ENCODE measurements around the gene MTMR2. TPM values are rescaled to one million over a fixed set of nuclear protein-coding genes. Genes with fewer than 3 reads are reported as not detected.

The MTMR2 gene
- total and polyA plus RNA-seq, 2 of the 13 experiments (the other 11 are each of a cell fraction or from before 2014, with no cell fraction given): 12.7 to 22.3 TPM

DNA sequence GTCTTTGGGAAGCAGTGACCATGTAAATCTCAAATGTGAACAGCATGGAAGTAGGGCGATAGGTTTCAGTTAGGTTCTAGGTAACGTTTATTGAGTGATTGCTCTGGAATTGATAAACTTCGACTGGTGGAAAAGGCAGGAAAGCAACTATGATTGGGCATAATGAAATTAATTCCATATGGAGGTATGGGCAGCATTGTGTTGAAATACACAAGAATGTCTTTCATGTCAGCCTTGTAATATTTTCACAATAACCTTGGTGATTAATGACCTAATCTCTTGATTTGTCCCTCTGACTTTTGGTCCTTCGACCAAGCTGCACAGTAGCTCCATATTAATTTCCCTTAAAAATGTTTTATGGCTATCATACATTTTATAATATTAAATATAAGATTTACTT is 130.8 kb downstream of the MTMR2 start:
- ATAC-seq (no peak), FAIRE-seq (no peak), DNase-seq (ENCODE audit: low spot score) (no peak)
- ChIA-PET CTCF (ENCODE audit: low intra/inter-chr PET ratio, low total read pairs) (no interaction called here), POLR2A (interaction anchor here (2.4 kb wide), 1 partner anchor 131 kb away, joined by 7 read pairs; the partner anchor contains the start of gene MTMR2)
- BruUV-seq (replicated peaks): no TSS peak
- H3K9ac ChIP-seq (ENCODE audit: insufficient read depth, low read depth, low read length): no peak overlapping the region
- H3K4me2 ChIP-seq (ENCODE audit: low read depth, low read length): peak overlapping the region; percentile 89; the same call in 1 of the 2 replicates
- no peaks in the 10 kb centered on the region; a peak in 1 of 5 replicates for H3K27me3 ChIP-seq (ENCODE audit: control insufficient read depth in 1 of 2, insufficient read depth in 2 of 2, low read length in 2 of 2)
- intact Hi-C loops (cut with micrococcal nuclease; ENCODE audit: unreplicated experiment): no loop called here
- H3K79me2 ChIP-seq (ENCODE audit: insufficient read depth, low read length): peaks cover 80% of the 10 kb centered on the region
- H3K4me1 ChIP-seq (ENCODE audit: insufficient read depth, low read length): peaks cover 52% of the 10 kb centered on the region
- no peak overlapping the region for H3K4me3 ChIP-seq (replicated peaks in 1 of 3; ENCODE audit: insufficient read depth in 1 of 3, low read depth in 2 of 3, low read length in 3 of 3)
- H3K9me3 ChIP-seq (ENCODE audit: low read length): no peaks in the 10 kb centered on the region
- no peak overlapping the region for H3K27ac ChIP-seq (ENCODE audit: extremely low read length, insufficient read depth, low read length)
- H4K20me1 ChIP-seq (ENCODE audit: insufficient read depth, low read length): no peaks in the 10 kb centered on the region; the same call in 1 of the 2 replicates
- H2AFZ ChIP-seq (ENCODE audit: low read length): no peak overlapping the region
- TF ChIP-seq HMG20A (CRISPR knock-in tag; IDR thresholded peaks at IDR 0.05; ENCODE audit: borderline replicate concordance) (no peak), ZNF292 (CRISPR knock-in tag; IDR thresholded peaks at IDR 0.05; ENCODE audit: borderline replicate concordance, low read depth) (no peak)
- WGBS (ENCODE audit: low lambda C conversion rate): 98% methylated on average over 4 of the region's 4 CpGs
- no peaks in the 10 kb centered on the region; a peak in 1 of 5 replicates for H3K36me3 ChIP-seq (replicated peaks in 1 of 2; ENCODE audit: control insufficient read depth in 1 of 2, insufficient read depth in 2 of 2, low read length in 2 of 2)
- in situ Hi-C loops (cut with HindIII; ENCODE audit: extremely low pct_ligation_motif_present, low pct_unique_long_range_greater_than_20kb): no loop called here

DNA sequence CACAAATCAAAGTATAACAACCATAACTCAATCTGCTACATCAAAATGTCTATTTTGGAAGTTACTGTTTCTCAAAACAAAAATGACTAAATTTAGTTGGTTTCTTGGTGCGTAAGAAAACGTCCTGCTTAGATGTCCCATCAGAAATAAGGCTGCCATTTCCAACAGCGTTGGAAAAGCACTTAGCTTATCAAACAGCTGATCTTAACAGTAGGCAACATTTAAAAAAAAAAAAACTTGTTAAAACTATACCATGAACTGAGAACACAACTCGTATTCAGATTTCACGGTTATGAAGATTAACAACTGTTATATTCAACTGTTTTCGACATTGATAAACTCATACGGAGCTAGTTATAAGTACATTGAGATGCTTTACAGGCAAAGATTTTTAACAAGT is 131.2 kb downstream of the MTMR2 start:
- intact Hi-C loops (cut with micrococcal nuclease; ENCODE audit: unreplicated experiment) (no loop called here), in situ Hi-C loops (cut with HindIII; ENCODE audit: extremely low pct_ligation_motif_present, low pct_unique_long_range_greater_than_20kb) (no loop called here)
- ATAC-seq (no peak), FAIRE-seq (no peak), DNase-seq (ENCODE audit: low spot score) (no peak)
- WGBS (ENCODE audit: low lambda C conversion rate): 95% methylated on average over 7 of the region's 7 CpGs
- H3K27me3 ChIP-seq (ENCODE audit: control insufficient read depth in 1 of 2, insufficient read depth in 2 of 2, low read length in 2 of 2): no peaks in the 10 kb centered on the region; a peak in 1 of 5 replicates
- H3K9me3 ChIP-seq (ENCODE audit: low read length): no peaks in the 10 kb centered on the region
- CTCF ChIA-PET (ENCODE audit: low intra/inter-chr PET ratio, low total read pairs): no interaction called here
- no peaks in the 10 kb centered on the region; a peak in 1 of 5 replicates for H3K36me3 ChIP-seq (replicated peaks in 1 of 2; ENCODE audit: control insufficient read depth in 1 of 2, insufficient read depth in 2 of 2, low read length in 2 of 2)
- H3K4me2 ChIP-seq (ENCODE audit: low read depth, low read length): peak overlapping the region; percentile 89
- peaks cover 57% of the 10 kb centered on the region for H3K4me1 ChIP-seq (ENCODE audit: insufficient read depth, low read length)
- H2AFZ ChIP-seq (ENCODE audit: low read length): no peak overlapping the region
- POLR2A ChIA-PET: interaction anchor here (2.4 kb wide), 1 partner anchor 131 kb away, joined by 7 read pairs; the partner anchor contains the start of gene MTMR2
- no TSS peak for BruUV-seq (replicated peaks)
- H3K4me3 ChIP-seq (replicated peaks in 1 of 3; ENCODE audit: insufficient read depth in 1 of 3, low read depth in 2 of 3, low read length in 3 of 3): peak overlapping the region in 2 of 3 experiments; percentile 87 to 96; a peak in 1 of 6 replicates
- H4K20me1 ChIP-seq (ENCODE audit: insufficient read depth, low read length): no peaks in the 10 kb centered on the region; the same call in 1 of the 2 replicates
- H3K27ac ChIP-seq (ENCODE audit: extremely low read length, insufficient read depth, low read length): no peak overlapping the region
- peak overlapping the region; percentile 97; the same call in 1 of the 2 replicates for H3K9ac ChIP-seq (ENCODE audit: insufficient read depth, low read depth, low read length)
- TF ChIP-seq, protein P1, sequence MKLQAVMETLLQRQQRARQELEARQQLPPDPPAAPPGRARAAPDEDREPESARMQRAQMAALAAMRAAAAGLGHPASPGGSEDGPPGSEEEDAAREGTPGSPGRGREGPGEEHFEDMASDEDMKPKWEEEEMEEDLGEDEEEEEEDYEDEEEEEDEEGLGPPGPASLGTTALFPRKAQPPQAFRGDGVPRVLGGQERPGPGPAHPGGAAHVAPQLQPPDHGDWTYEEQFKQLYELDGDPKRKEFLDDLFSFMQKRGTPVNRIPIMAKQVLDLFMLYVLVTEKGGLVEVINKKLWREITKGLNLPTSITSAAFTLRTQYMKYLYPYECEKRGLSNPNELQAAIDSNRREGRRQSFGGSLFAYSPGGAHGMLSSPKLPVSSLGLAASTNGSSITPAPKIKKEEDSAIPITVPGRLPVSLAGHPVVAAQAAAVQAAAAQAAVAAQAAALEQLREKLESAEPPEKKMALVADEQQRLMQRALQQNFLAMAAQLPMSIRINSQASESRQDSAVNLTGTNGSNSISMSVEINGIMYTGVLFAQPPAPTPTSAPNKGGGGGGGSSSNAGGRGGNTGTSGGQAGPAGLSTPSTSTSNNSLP (IDR thresholded peaks at IDR 0.05; ENCODE audit: low read depth, low read length): no peak
- TF ChIP-seq ZNF773 (CRISPR knock-in tag; IDR thresholded peaks at IDR 0.05; ENCODE audit: borderline replicate concordance): no peak
- TF ChIP-seq ZSCAN22 (CRISPR knock-in tag; IDR thresholded peaks at IDR 0.05): no peak
- TF ChIP-seq, protein P2, sequence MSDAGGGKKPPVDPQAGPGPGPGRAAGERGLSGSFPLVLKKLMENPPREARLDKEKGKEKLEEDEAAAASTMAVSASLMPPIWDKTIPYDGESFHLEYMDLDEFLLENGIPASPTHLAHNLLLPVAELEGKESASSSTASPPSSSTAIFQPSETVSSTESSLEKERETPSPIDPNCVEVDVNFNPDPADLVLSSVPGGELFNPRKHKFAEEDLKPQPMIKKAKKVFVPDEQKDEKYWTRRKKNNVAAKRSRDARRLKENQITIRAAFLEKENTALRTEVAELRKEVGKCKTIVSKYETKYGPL (CRISPR knock-in tag; IDR thresholded peaks at IDR 0.05): no peak
- no peak for TF ChIP-seq PAF1 (CRISPR knock-in tag; IDR thresholded peaks at IDR 0.05)
- peaks cover 81% of the 10 kb centered on the region for H3K79me2 ChIP-seq (ENCODE audit: insufficient read depth, low read length)

Measured in HepG2 (cell line).